NCI-H69 (cell line): Measurements from ENCODE around the gene AMELX.
A peak's percentile ranks its signal among the peaks of the same experiment; 100 is the strongest.

Experiments
- DNase-seq: peaks from one replicate; lab custom pipeline; 2025; lab: John Stamatoyannopoulos, UW

The AMELX gene

DNA sequence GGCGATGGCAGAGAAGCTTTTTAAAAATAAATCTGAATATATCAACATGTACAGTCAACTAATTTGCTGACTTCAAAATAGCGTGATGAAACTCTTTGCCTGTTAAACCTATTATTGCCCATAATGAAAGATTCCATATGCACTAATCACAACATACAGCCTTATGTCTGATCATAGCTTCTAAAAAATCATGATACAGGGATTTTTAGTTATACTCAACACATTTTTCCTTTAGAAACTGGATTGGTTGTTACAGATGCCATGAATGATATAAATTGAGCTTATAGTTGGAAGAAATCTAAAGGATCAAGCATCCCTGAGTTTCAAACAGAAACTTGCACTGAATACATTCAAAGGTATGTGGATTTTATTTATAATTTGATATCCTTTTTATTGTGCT is at the start of gene AMELX:
TSS of gene AMELX (plus strand) at position 301 of the 400 bp plus-strand sequence. CDS start 1,376 bp downstream, outside the sequence.
- no peak for DNase-seq

DNA sequence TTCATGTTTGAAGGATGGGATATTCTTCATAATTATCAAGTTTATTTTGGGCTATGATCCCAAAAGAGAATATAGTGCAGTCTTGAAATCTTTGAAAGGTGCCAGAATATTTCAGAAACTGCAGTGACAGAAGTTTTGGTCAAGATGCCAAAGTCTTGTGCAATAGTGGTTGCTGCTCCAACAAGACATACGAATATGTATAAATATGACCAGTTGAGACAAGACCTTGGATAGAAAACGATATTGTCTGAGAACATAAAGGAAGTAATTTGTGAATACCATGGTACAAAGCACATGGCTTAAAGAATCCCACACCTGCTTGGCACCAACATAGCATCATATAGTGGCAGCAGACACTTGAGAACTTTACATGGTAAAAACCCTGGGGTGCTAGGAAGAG is 48.6 kb upstream of the AMELX start:
- DNase-seq: no peak

- no peak for DNase-seq
Observed at GRCh38 chrX:11254417-11255109, 38.6 kb upstream of the AMELX start.

DNA sequence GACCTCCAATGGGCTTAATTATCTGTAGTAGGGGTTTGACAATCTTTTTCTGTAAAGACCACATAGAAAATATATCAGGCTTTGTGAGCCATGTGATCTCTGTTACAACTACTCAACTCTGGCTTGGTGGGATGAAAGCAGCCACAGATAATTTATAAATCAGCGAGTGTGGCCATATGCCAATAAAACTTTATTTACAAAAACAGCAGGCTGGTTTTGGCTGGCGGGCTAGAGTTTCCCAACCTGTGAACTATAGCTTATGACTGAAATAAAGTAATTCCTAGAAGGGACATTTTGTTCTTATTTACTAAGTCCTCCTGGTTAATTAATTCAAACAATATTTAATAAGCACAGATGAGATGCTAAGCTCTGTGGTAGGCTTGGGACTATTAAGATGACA is 35.9 kb upstream of the AMELX start:
- no peak for DNase-seq

DNA sequence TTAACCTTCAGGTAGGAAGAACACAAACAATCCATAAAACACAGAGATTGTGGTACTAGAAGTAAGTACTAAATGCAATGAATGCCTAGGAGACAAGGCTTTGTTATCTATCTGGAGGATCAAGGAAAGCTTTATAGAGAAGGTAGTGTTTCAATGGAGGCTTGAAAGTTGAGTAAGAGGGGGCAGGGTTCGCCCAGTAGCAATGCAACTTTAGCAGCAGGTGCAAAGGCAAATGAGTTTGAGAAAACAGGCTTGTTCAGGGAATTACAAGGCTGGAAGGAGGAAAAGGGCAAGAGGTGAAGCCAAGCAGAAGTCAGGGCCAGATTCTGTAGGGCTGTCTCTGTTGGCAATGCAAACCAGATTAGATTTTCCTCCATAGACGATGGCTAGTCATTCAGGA is 35.5 kb upstream of the AMELX start:
- DNase-seq: no peak

- DNase-seq: no peak
Observed at GRCh38 chrX:11259437-11259836, 33.8 kb upstream of the AMELX start.

DNA sequence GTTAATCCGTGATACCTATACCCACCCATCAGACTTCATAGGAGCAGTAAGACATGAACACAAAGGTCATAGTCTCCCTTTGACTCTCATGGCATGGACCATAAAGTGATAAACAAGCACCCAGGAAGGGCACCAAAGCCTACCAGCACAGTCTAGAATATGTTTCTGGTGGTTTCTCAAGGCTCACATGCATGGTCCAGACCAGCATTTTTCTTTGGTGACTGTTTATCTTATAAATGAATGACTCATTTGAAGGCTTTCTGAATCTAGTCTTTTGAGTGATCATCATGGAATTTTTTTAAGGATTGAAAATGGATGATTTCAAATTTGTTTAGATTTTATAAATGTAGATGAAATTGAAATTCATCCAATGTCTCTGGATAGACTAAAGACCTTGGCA is 32.0 kb upstream of the AMELX start:
- no peak for DNase-seq

DNA sequence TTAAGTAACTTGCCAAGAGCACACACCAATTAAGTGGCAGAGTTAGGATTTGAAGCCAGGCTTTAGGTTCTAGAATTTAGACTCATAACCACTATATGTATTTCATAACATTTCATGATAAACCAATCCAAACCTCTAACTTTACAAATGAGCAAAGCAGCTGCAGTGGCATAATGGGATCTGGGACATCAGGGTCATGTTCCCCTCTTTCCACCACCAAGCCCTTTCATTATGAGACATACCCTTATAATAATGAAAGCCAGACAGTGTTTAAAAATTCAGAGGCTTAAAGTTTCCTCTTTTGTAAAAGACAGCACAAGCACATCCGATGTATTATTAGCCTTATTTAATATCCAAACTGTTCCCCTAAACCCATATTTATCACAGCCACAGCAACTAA is 28.3 kb upstream of the AMELX start:
- DNase-seq: no peak

- DNase-seq: no peak
Observed at GRCh38 chrX:11265352-11265751, 27.9 kb upstream of the AMELX start.

- DNase-seq: no peak
Observed at GRCh38 chrX:11266573-11267003, 26.6 kb upstream of the AMELX start.

DNA sequence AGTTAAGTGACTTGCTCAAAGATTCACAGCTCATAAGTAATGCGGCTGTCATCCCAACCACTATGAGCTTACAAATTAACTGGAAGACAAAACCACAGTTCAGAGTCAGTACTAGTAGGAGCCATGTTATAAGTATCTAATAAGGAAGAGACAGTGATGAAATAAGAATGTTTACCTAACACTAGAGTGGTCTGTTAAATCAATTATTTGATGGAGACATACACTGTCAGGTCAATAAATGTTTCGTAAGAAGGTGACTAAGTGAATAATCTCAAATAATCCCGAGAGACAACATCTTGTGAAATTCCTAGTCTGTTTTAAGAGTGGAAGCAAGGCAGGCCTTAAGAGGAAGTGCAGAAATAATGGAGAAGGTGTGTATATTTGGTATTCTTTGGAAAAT is 25.8 kb upstream of the AMELX start:
- no peak for DNase-seq

DNA sequence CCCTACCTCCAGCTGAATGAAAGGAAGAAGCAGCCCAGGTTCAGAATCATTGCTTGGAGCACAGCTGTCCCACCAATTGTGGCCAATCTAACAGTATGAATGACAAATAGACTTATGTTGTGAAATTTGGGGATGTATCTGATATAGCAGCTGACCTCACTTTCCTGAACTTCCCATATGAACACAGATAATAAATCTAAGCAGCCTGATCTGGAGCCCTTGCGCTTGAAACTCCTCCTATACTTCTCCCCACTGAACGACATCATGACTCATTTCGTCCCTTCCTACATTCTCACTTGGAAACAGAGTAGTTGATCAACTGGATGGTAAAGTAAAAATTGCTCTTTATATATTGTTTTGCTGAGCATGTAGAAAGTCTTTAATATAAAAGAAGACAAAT is 24.2 kb upstream of the AMELX start:
- DNase-seq: no peak

GRCh38 chrX:11269996-11270395 is 23.2 kb upstream of the AMELX start:
- peak; percentile 58 for DNase-seq

GRCh38 chrX:11272290-11272689 is 20.9 kb upstream of the AMELX start:
- DNase-seq: no peak

DNA sequence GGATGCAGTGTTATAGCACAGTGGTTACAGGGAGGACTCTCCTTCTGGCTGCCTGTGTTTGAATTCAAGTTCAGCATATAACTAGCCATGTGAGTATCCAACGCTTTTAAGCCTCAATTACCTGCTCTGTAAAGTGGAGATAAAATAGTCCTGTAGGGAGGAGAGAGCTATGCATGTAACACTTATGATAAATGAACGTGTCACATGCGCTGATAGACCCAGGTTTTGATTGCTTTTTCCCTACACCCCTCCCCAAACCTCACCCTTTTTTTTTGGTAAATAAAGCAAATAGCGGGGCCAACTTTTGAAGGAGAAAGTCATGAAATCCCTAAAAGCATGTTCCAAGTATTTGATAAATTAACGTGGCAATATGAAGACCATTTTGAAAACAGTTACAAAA is 20.4 kb upstream of the AMELX start:
- DNase-seq: no peak

DNA sequence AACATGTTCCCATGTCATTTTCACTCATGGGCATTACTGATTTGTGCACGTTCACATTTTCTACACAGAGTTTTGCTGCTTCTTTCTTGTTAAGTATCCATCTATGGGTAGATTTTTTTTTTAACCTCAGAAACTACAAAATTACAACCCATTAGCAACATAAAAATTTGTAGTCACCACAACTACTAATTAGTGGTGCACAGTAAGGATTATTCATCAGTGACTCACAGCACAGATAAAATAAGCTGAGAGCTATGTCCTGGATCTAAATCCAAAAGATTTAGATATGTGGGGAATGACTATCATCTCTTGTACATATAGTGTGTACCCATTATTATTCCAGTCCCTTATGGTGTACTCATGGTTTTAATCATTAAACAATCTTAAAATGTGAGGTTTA is 19.7 kb upstream of the AMELX start:
- no peak for DNase-seq

DNA sequence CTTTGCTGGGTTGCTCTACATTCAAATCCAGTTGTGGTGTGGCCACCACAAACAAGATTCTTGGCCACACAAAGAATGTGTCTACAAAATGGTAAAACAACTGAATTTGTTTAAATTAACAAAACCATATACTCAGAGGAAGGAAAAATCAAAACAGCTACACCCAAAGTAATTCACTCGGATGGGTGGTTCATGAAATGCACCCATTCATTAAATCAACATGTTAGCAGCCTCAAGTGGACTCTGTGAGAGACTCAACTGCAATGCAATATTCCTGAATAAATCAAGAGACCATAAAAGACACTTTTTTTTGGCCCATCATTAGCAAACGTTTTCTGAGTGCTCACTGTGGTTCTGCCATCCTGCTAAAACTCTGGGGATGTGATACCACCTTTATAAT is 11.2 kb upstream of the AMELX start:
- no peak for DNase-seq

DNA sequence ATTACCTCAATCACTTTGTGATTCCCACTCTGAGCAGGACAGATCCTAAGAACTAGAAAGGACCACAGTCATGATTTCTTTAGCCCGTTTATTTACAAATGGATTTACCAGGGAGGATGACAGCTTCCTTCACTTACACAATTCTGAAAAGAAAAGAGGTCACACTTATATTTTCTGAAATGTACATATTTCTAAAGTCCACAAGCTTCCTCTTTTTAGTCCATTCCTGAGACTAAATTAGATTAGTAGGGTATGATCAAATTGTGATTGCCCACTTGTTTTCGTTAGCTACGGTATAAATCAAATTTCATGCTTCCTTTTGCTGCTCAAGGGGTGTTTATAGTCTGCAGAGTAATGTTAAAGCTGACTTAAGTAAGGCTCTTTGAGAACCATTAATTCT is 7.6 kb upstream of the AMELX start:
- DNase-seq: no peak

DNA sequence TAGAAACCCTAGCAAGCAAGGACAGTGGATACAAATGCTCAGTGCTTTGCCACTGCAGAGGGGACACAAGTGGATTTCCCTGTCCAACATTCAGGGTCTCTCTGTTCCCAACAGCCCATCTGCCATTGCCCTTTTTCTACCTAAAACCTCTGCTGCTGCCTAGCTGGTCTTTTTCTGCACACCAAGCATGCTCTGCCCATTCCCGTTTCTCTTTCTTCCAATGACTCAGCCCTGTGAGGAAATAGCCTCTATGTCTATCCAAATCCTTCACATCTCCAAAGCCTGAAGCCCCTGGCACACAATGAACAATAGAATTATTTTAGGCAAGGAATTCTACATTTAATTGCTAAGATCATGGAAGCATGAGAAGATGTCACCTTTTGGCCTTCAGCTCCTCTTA is 5.7 kb upstream of the AMELX start:
- DNase-seq: no peak

- DNase-seq: no peak
Observed at GRCh38 chrX:11290416-11291102, 2.7 kb upstream of the AMELX start.

GRCh38 chrX:11296051-11296450 is 2.8 kb downstream of the AMELX start:
- DNase-seq: peak; percentile 55

GRCh38 chrX:11298600-11298999 is 5.4 kb downstream of the AMELX start:
- no peak for DNase-seq

- no peak for DNase-seq
Observed at GRCh38 chrX:11304829-11305228, 11.6 kb downstream of the AMELX start.

DNA sequence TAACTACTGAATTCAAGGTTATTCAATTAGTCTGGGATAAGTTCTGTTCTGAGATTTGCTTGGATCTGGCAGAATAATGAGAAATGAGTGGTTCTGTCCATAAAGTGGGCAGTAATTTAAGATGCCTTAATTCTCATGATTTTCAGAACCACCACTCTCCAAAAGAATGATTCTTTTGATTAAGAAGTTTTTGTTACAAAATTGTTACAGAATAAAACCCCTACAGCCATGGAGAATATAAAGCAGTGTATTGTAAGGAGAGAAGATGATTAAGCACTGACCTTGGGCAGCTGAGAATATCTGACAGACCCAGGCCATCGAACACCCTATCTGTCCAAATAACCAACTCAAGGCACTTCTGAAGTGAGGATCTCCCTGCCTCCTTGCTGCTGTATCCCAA is 12.4 kb downstream of the AMELX start:
- DNase-seq: no peak
